Measurements from ENCODE around the gene PSAPL1.

PSAPL1 gene

GRCh38 chr4:7384003-7384928 is 50.5 kb downstream of the PSAPL1 start:
- no peak for DNase-seq (ENCODE audit: low read depth in 1 of 2, low spot score in 1 of 2)
- Histone ChIP-seq H3K27ac (replicated peaks) (no peak overlapping the region), H3K4me3 (replicated peaks; ENCODE audit: insufficient read depth, low read length) (no peak overlapping the region), H3K27me3 (ENCODE audit: insufficient read depth, poor library complexity, severe bottlenecking) (no peaks in the 10 kb centered on the region)
- TF ChIP-seq REST (IDR thresholded peaks at IDR 0.05; ENCODE audit: insufficient replicate concordance, low read depth) (no peak), GABPA (IDR thresholded peaks at IDR 0.05; ENCODE audit: low read depth) (no peak), SPI1 (IDR thresholded peaks at IDR 0.05; ENCODE audit: borderline replicate concordance, low read depth) (no peak), POLR2AphosphoS5 (IDR thresholded peaks at IDR 0.05; ENCODE audit: low read depth) (no peak)

- H3K27me3 ChIP-seq (ENCODE audit: insufficient read depth, poor library complexity, severe bottlenecking): no peaks in the 10 kb centered on the region
- no peak for TF ChIP-seq GABPA (IDR thresholded peaks at IDR 0.05; ENCODE audit: low read depth)
- TF ChIP-seq CTCF (IDR thresholded peaks at IDR 0.05; ENCODE audit: insufficient read depth, low read length): no peak
- TF ChIP-seq POLR2AphosphoS5 (IDR thresholded peaks at IDR 0.05; ENCODE audit: low read depth): no peak
- TF ChIP-seq REST (IDR thresholded peaks at IDR 0.05; ENCODE audit: insufficient replicate concordance, low read depth): no peak
- TF ChIP-seq SPI1 (IDR thresholded peaks at IDR 0.05; ENCODE audit: borderline replicate concordance, low read depth): no peak
- DNase-seq (ENCODE audit: low read depth in 1 of 2, low spot score in 1 of 2): no peak
- no peak overlapping the region for H3K27ac ChIP-seq (replicated peaks)
- H3K4me3 ChIP-seq (replicated peaks; ENCODE audit: insufficient read depth, low read length): no peak overlapping the region
Measured at GRCh38 chr4:7383266-7383665, 51.5 kb downstream of the PSAPL1 start.

GRCh38 chr4:7382634-7383014 is 52.1 kb downstream of the PSAPL1 start:
- no peak for DNase-seq (ENCODE audit: low read depth in 1 of 2, low spot score in 1 of 2)
- H3K27me3 ChIP-seq (ENCODE audit: insufficient read depth, poor library complexity, severe bottlenecking): no peaks in the 10 kb centered on the region
- no peak overlapping the region for H3K4me3 ChIP-seq (replicated peaks; ENCODE audit: insufficient read depth, low read length)
- TF ChIP-seq REST (IDR thresholded peaks at IDR 0.05; ENCODE audit: insufficient replicate concordance, low read depth) (no peak), SPI1 (IDR thresholded peaks at IDR 0.05; ENCODE audit: borderline replicate concordance, low read depth) (no peak), POLR2AphosphoS5 (IDR thresholded peaks at IDR 0.05; ENCODE audit: low read depth) (no peak), GABPA (IDR thresholded peaks at IDR 0.05; ENCODE audit: low read depth) (no peak), CTCF (IDR thresholded peaks at IDR 0.05; ENCODE audit: insufficient read depth, low read length) (no peak)
- no peak overlapping the region for H3K27ac ChIP-seq (replicated peaks)
